Endothelial cell of umbilical vein (primary cell): ENCODE data around the gene P3H2. TPM values are rescaled to one million over a fixed set of nuclear protein-coding genes. Genes with fewer than 3 reads are reported as not detected.

Experiments used
- BruUV-seq: library from RNA; stranded (reverse); fragments of 400-500 nt; replicated peaks from 2 replicates; lab custom pipeline; 2021; lab: Mats Ljungman, UMichigan
- CTCF ChIA-PET: fragments of 300-600, 350-600 bp; sonication (Branson Sonifier 250); formaldehyde crosslinking; loops from one replicate; lab custom pipeline; 2021; ENCODE audit warnings: antibody characterized with exemption, inconsistent platforms; lab: Charles Lee
- POLR2A ChIA-PET: fragments of 300-600, 350-600 bp; sonication (Branson Sonifier 250); formaldehyde crosslinking; loops from one replicate; lab custom pipeline; 2021; ENCODE audit warnings: antibody characterized with exemption, inconsistent platforms; lab: Charles Lee
- DNase-seq: peaks from one replicate; pipeline ENCODE4 v3.0.0-alpha.2; 2011; ENCODE audit warnings: low read depth, low spot score
- FAIRE-seq: peaks from 2 replicates; lab custom pipeline; 2011; peaks lifted over from hg19 to GRCh38; lab: Jason Lieb, UNC
- H2AFZ ChIP-seq: 2 replicates; pipeline ENCODE4 v1.6.0; 2012; ENCODE audit warnings: low read depth, low read length, control low read depth, inconsistent platforms
- H3K27ac ChIP-seq: 2 replicates; pipeline ENCODE4 v1.5.1; 2011; ENCODE audit warnings: low read depth, mild to moderate bottlenecking, control low read depth, low read length, moderate library complexity; ENCODE audit not compliant: insufficient read depth
- H3K27me3 ChIP-seq, 2 experiments: 2 replicates each; pipeline versions ENCODE4 v1.6.0 to v1.6.1; 2011; ENCODE audit warnings: low read length in 2 of 2, mixed read lengths in 1 of 2; ENCODE audit not compliant: control insufficient read depth in 2 of 2, insufficient read depth in 2 of 2
- H3K36me3 ChIP-seq, 2 experiments: 2 replicates in 1 of 2; 3 replicates in 1 of 2; pipeline ENCODE4 v1.5.1; 2011; ENCODE audit warnings: low read length in 2 of 2, mild to moderate bottlenecking in 1 of 2, moderate library complexity in 1 of 2; ENCODE audit not compliant: control insufficient read depth in 2 of 2, insufficient read depth in 2 of 2; ENCODE audit errors: extremely low read depth in 1 of 2
- H3K4me1 ChIP-seq: 3 replicates; pipeline ENCODE4 v1.5.1; 2011; ENCODE audit warnings: mild to moderate bottlenecking, low read length; ENCODE audit not compliant: control insufficient read depth, insufficient read depth; ENCODE audit errors: extremely low read depth
- H3K4me2 ChIP-seq: 2 replicates; pipeline ENCODE4 v1.6.1; 2011; ENCODE audit warnings: low read length, control low read depth, mixed read lengths; ENCODE audit not compliant: insufficient read depth
- H3K4me3 ChIP-seq, 3 experiments: fragments of 200-600 bp in 1 of 3; sonication (generic), shearing (Covaris generic) in 1 of 3; replicated peaks in 1 of 3; 2 replicates each; pipeline ENCODE4 v1.5.1; 2011 to 2016; ENCODE audit warnings: control low read depth in 3 of 3, low read length in 3 of 3, mild to moderate bottlenecking in 2 of 3, inconsistent platforms in 1 of 3, low read depth in 1 of 3, moderate library complexity in 1 of 3; ENCODE audit not compliant: insufficient read depth in 1 of 3
- H3K79me2 ChIP-seq: 2 replicates; pipeline ENCODE4 v1.6.0; 2012; ENCODE audit warnings: low read length, inconsistent platforms; ENCODE audit not compliant: control insufficient read depth, insufficient read depth
- H3K9ac ChIP-seq: replicated peaks from 2 replicates; pipeline ENCODE3; 2011; ENCODE audit warnings: low read length, control low read depth; ENCODE audit not compliant: insufficient read depth; ENCODE audit errors: extremely low read depth
- H3K9me1 ChIP-seq: replicated peaks from 3 replicates; pipeline ENCODE4 v1.6.0; 2011; ENCODE audit warnings: mild to moderate bottlenecking, low read length; ENCODE audit not compliant: control insufficient read depth, insufficient read depth; ENCODE audit errors: extremely low read depth
- H3K9me3 ChIP-seq: replicated peaks from 2 replicates; pipeline ENCODE4 v1.5.1; 2012; ENCODE audit warnings: low read length, inconsistent platforms; ENCODE audit not compliant: control insufficient read depth, insufficient read depth
- H4K20me1 ChIP-seq: replicated peaks from 2 replicates; pipeline ENCODE3; 2011; ENCODE audit warnings: mild to moderate bottlenecking, low read length; ENCODE audit not compliant: control insufficient read depth, insufficient read depth; ENCODE audit errors: extremely low read depth
- CTCF ChIP-seq, 2 donors: IDR thresholded peaks; 1 replicate in 1 of 2; 2 replicates in 1 of 2; pipeline ENCODE4 v1.5.1; 2011; ENCODE audit warnings: low read length in 2 of 2, mild to moderate bottlenecking in 2 of 2, moderate library complexity in 2 of 2, control low read depth in 1 of 2, inconsistent platforms in 1 of 2, low read depth in 1 of 2; ENCODE audit not compliant: insufficient read depth in 1 of 2; ENCODE audit errors: extremely low read depth in 1 of 2
- EZH2 ChIP-seq: IDR thresholded peaks from 2 replicates; pipeline ENCODE4 v1.6.1; 2012; ENCODE audit warnings: borderline replicate concordance, low read depth, mild to moderate bottlenecking, moderate library complexity, low read length, inconsistent platforms; ENCODE audit not compliant: severe bottlenecking
- FOS ChIP-seq: IDR thresholded peaks from 2 replicates; pipeline ENCODE4 v1.6.1; 2011; ENCODE audit warnings: mild to moderate bottlenecking, low read length, moderate library complexity, borderline replicate concordance; ENCODE audit not compliant: insufficient read depth
- GATA2 ChIP-seq: IDR thresholded peaks from 2 replicates; pipeline ENCODE4 v1.7.0; 2011; ENCODE audit warnings: low read depth, mild to moderate bottlenecking, moderate library complexity, mixed read lengths, low read length; ENCODE audit not compliant: insufficient read length, insufficient read depth
- JUN ChIP-seq: IDR thresholded peaks from 2 replicates; pipeline ENCODE4 v1.6.1; 2011; ENCODE audit warnings: borderline replicate concordance, low read depth; ENCODE audit not compliant: insufficient read length, insufficient read depth
- MAX ChIP-seq: IDR thresholded peaks from 2 replicates; pipeline ENCODE4 v1.6.1; 2011; ENCODE audit not compliant: insufficient read depth, insufficient read length
- MYC ChIP-seq: IDR thresholded peaks from one replicate; pipeline ENCODE4 v1.6.1; 2011; ENCODE audit warnings: mild to moderate bottlenecking, low read depth, low read length
- POLR2A ChIP-seq: IDR thresholded peaks from 2 replicates; pipeline ENCODE4 v1.6.1; 2012; ENCODE audit warnings: low read depth, mild to moderate bottlenecking, control low read depth, low read length
- POLR2AphosphoS5 ChIP-seq: IDR thresholded peaks from 2 replicates; pipeline ENCODE4 v1.6.1; 2012; ENCODE audit warnings: low read depth, mild to moderate bottlenecking, control low read depth, low read length, moderate library complexity; ENCODE audit not compliant: insufficient read depth
- dilution Hi-C: fragments of 300-500 bp; cut with MboI; formaldehyde crosslinking; loops from one replicate; pipeline ENCODE4 v1.15.0; 2019; ENCODE audit warnings: low sequenced_read_pairs; ENCODE audit not compliant: extremely low pct_ligation_motif_present
- intact Hi-C: fragments of 100-400 bp; cut with micrococcal nuclease; formaldehyde crosslinking; loops from one replicate; pipeline ENCODE4 v1.10.0; 2022
- polyA plus RNA-seq, 4 experiments: library from polyadenylated mRNA; depleted of rRNA in 3 of 4; stranded (reverse) in 3 of 4; unstranded in 1 of 4; fragments of >200 nt; gene quantifications; 2 replicates each; pipeline versions ENCODE4 v1.2.1 to v1.2.3, GENCODE V29; 2011 to 2012; ENCODE audit warnings: missing spikeins in 1 of 4
- total RNA-seq: library from RNA; stranded (reverse); gene quantifications from 2 replicates; pipeline ENCODE4 v1.2.3, GENCODE V29; 2021

The P3H2 gene
- total and polyA plus RNA-seq, 2 donors (not counting 3 experiments of a cell fraction or from before 2014, with no cell fraction given), result 6.6 to 6.8 TPM

GRCh38 chr3:190088890-190089289, 31.8 kb downstream of the P3H2 start:
- H3K27ac ChIP-seq, result no peak overlapping the region
- no peaks in the 10 kb centered on the region for H3K79me2 ChIP-seq
- dilution Hi-C loops, result no loop called here
- H3K4me1 ChIP-seq, result peaks cover 12% of the 10 kb centered on the region
- H3K9me3 ChIP-seq, result no peaks in the 10 kb centered on the region
- no peaks in the 10 kb centered on the region for H3K27me3 ChIP-seq
- ChIA-PET POLR2A (no interaction called here), CTCF (no interaction called here)
- no peaks in the 10 kb centered on the region for H4K20me1 ChIP-seq
- H3K4me3 ChIP-seq, result no peak overlapping the region
- FAIRE-seq, result no peak
- no peaks in the 10 kb centered on the region for H3K9me1 ChIP-seq
- H3K9ac ChIP-seq, result no peak overlapping the region
- H3K4me2 ChIP-seq, result no peak overlapping the region
- no peaks in the 10 kb centered on the region for H3K36me3 ChIP-seq
- no peak for DNase-seq
- TF ChIP-seq GATA2 (no peak), MAX (no peak), POLR2AphosphoS5 (no peak), EZH2 (no peak), FOS (no peak), POLR2A (no peak), JUN (no peak), MYC (no peak), CTCF (IDR thresholded peaks at IDR 0.05; ENCODE audit: extremely low read depth in 1 of 2, insufficient read depth in 1 of 2, low read depth in 1 of 2, low read length in 2 of 2) (no peak)
- intact Hi-C loops, result no loop called here
- H2AFZ ChIP-seq, result no peak overlapping the region
- BruUV-seq, result no TSS peak
